Erythroblast (primary cell): ENCODE data around the gene JARID2.

Experiments
- DNase-seq, 2 experiments: peaks; one replicate each; lab custom pipeline; 2025; lab: John Stamatoyannopoulos, UW
- GATA1 ChIP-seq: IDR thresholded peaks from 2 replicates; pipeline ENCODE4 v1.6.1; 2011; ENCODE audit warnings: low read depth, mild to moderate bottlenecking, control low read depth, low read length, moderate library complexity
- POLR2A ChIP-seq: IDR thresholded peaks from 2 replicates; pipeline ENCODE4 v1.6.1; 2011; ENCODE audit warnings: mild to moderate bottlenecking, low read length

The JARID2 gene

GRCh38 chr6:15485936-15486335 is 240.1 kb downstream of the JARID2 start:
- TF ChIP-seq POLR2A (no peak), GATA1 (no peak)
- DNase-seq: no peak

DNA sequence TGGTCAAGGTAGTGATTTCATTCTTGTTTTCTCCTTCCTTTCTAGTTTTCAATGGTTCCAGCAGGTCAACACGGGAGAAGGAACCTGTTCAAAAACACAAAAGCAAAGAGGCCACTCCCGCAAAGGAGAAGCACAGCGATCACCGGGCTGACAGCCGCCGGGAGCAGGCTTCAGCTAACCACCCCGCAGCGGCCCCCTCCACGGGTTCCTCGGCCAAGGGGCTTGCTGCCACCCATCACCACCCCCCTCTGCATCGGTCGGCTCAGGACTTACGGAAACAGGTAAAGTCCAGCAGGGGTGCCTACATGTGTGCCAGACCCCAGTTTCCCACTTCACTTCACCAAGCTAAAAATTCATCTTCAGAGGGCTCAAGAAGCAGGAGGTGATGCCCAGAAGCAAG is 241.4 kb downstream of the JARID2 start:
- TF ChIP-seq POLR2A (no peak), GATA1 (no peak)
- no peak for DNase-seq

DNA sequence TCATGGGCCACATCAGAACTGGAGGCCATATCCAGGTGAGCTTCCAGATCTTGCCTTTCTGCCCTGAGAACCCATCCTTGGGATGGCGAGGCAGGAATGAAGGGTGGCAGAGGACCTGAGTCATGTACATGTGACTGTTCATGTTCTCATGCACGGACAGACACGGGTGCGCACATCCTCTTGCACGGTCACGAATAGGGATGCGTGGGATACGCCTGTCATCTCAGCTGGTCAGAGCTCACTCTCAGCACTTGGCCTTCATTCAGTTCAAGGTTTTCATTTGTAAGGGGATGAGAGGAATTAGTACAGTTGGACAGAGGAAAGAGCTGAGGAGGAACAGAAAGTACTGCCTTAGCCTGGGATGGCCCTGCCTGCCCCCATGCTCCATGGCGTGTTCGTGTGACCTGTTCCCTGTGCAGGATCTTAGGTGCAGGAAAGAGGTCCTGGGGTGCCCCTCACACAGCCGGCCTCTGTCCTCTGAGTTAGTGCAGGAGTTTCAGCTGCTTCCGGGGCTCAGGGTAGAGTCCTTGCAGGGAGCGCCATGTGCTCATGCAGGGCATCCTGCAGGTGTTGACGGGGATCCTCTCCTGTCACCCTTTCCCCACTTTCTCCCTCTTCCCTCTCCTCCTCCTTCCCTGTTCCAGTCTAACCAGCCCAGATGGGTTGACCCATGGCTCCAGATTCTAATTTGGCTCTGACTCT is 243.5 kb downstream of the JARID2 start:
- no peak for DNase-seq
- TF ChIP-seq POLR2A: no peak
- no peak for TF ChIP-seq GATA1

DNA sequence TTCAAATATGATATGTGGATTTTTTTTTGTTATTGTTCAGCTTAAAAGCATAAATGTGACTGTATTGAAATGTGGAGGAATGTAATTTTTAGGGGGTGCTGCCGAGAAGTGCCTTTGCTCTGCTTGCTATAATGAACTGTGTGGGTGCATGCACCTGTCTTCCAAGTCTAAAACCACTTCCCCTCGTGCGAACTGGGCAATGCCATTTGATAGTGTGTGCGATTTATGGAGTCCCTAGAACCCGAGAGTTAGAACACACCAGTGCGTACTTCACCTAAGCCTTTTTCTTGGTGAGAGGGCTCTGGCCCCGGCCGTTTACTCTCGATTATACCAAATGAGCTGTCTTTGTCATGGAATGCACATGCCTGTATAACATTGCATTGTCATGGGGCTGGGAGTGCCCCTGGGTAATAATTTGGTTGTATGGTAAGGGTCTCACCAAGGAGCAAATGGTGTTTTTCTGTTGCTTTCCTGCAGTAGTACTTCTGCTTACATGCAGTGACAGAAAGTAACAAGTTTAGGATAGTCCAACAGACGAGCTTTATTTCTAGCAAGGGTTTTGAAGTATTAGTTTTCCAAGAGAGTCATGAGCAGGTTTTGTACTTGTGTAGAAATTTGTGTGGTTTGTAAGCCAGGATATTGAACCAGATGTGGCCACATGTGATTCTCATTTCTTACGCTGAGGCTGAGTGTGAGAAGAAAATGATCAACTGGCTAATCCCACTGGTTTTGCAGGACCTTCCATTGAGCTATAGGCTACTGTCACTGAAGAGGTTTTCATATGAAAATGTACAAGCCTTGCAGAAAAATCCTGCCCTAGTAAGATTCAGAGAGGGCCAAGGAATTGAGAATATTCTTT is 244.6 kb downstream of the JARID2 start:
- no peak for DNase-seq
- no peak for TF ChIP-seq GATA1
- TF ChIP-seq POLR2A: no peak

DNA sequence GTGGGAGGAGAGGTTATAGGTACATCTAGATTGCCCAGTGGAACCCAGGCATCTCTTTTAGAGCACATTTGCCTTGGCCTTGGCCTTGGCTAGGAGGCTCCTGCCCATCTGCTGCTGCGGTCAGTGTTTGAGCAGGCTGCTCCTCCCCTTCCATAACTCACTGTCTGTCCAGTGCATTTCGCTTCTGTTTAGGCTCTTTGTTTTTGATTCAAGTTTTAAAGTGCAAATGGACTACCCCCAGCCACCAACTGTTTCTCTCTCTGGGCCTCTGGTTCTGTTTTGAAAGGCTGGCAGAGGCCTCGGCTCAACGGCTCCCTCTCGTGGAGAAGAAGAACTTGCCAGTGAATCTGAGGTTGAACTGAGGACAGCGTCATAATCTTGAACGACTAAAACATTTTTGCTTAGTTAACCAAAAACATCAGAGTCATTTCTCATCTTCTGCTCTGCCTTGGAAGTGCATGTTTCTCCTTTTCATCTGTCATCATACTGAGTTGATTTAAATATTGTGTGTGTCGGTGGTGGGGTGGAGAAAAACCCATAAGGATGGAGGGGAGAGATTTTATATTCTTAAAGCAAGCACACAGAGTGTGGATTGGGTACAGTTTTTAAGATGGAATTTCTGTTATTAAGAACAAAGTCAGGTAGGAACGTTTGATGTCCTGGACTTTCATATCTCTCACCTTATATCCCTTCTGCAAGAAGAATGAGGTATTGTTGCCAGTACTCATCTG is 245.6 kb downstream of the JARID2 start:
- DNase-seq: peak; percentile 73 to 87
- TF ChIP-seq GATA1: no peak
- no peak for TF ChIP-seq POLR2A

GRCh38 chr6:15491986-15492269 is 246.1 kb downstream of the JARID2 start:
- DNase-seq: no peak

GRCh38 chr6:15493437-15494168 is 247.7 kb downstream of the JARID2 start:
- no peak for DNase-seq

More at GRCh38 chr6:15491986-15492269, 246.1 kb downstream of the JARID2 start:
- TF ChIP-seq GATA1: no peak
- no peak for TF ChIP-seq POLR2A

DNA sequence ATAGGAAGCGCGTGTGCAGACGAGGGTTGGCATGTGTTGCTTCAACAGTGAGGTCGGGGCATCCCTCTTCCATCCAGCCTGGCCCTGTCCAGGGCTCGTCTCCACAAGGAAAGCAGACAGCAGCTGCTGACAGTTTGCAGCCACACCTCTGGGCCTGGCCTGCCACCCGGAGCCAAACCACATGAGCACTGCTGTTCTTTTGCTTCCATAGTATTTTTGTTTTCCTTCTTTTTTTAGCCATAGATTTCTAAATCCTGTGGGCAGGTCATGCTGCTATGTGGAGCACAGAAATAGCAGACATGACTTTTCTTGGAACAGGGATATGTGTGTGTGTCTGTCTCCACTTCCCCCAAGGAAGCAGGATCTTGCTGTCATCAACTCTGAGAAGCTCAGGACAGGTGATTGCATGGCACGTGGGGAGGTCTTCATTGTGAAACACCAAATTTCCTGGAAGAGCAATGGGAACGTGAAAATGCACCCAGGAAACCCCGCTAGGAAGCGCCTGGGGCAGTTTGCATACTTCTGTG is 249.6 kb downstream of the JARID2 start:
- DNase-seq: no peak
- no peak for TF ChIP-seq POLR2A
- TF ChIP-seq GATA1: no peak

More at GRCh38 chr6:15493437-15494168, 247.7 kb downstream of the JARID2 start:
- TF ChIP-seq GATA1 (no peak), POLR2A (no peak)

- TF ChIP-seq GATA1 (no peak), POLR2A (no peak)
- DNase-seq: no peak
Observed at GRCh38 chr6:15496345-15497131, 250.7 kb downstream of the JARID2 start.

GRCh38 chr6:15498640-15499039 is 252.8 kb downstream of the JARID2 start:
- TF ChIP-seq GATA1 (no peak), POLR2A (no peak)
- DNase-seq: peak; percentile 41 to 73

- TF ChIP-seq GATA1: no peak
- no peak for TF ChIP-seq POLR2A
- DNase-seq: no peak
Observed at GRCh38 chr6:15499125-15499524, 253.3 kb downstream of the JARID2 start.

DNA sequence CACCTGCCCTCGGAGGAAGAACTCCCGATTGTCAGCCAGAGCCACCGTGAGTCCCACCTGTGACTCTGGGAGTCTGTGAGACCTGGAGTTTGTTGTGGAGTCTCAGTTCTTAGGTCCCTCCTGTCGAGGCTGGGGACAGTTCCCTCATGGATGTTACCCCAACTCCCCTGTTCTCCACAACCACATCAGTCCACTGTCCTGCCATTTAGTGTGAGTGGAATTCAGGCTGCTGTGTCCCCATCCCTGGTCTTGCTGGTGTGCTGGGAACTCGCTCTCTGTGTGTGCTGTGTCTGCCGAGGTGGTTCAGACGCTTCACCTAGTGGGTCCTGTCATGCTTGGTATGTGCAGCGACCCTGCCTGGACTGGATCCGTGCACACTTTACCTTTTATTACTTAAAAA is 253.7 kb downstream of the JARID2 start:
- no peak for DNase-seq
- TF ChIP-seq GATA1: no peak
